ENCODE measurements around the gene TRAPPC12.

TRAPPC12 gene

DNA sequence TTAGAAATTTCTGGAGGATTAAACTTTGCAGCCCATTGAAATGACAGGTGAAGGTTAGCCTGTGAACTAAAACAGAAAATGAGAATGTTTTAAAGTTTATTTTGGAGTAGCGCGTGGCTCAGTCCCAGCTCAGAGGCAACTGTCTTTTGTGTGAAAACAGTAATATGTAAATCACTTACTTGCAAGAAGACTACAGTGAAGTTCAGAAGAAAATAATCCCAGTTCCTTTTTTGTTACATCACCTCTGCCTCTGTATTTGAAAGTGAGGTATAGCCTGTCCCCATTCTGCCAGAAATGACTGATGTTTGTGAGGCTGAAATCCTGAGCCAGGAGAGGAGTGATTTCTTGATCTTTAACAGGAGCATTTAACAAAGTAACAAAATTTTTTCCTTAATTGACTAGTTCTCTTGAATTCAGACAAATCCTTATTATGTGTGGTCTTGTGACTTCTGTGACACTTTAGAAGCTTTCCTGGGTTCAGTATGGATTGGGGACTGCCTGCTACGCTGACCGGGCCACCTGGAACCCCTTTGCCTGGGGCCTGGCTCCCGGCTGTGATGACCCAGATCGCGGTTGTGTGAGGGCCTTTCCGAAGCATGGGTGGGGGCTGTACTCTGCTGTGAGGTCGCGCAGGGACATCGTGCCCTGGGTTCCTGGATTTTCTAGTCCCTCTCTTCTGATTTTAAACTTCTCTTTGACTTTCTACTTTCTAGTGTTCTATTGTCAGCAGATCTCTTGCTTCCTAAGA lies 24.3 kb downstream of the TRAPPC12 start:
- Histone ChIP-seq H3K4me3 (no peak overlapping the region), H3K9me3 (no peaks in the 10 kb centered on the region), H3K9ac (no peak overlapping the region), H3K4me2 (no peak overlapping the region), H3K36me3 (peaks cover 82% of the 10 kb centered on the region), H3K4me1 (peaks cover 13% of the 10 kb centered on the region), H3K27ac (no peak overlapping the region), H3K27me3 (no peaks in the 10 kb centered on the region), H4K20me1 (peaks cover 16% of the 10 kb centered on the region; the same call in 1 of the 2 replicates)
- TF ChIP-seq Cebpa-rat (IDR thresholded peaks at IDR 0.05), result no peak

- H3K27ac ChIP-seq, result no peak overlapping the region
- H3K36me3 ChIP-seq, result peaks cover 82% of the 10 kb centered on the region
- H3K27me3 ChIP-seq, result no peaks in the 10 kb centered on the region
- peaks cover 16% of the 10 kb centered on the region; the same call in 1 of the 2 replicates for H4K20me1 ChIP-seq
- H3K4me2 ChIP-seq, result no peak overlapping the region
- H3K9ac ChIP-seq, result no peak overlapping the region
- H3K9me3 ChIP-seq, result no peaks in the 10 kb centered on the region
- no peak overlapping the region for H3K4me3 ChIP-seq
- TF ChIP-seq Cebpa-rat (IDR thresholded peaks at IDR 0.05), result no peak
- H3K4me1 ChIP-seq, result peaks cover 17% of the 10 kb centered on the region
Measured at GRCh38 chr2:3404349-3404894, 24.9 kb downstream of the TRAPPC12 start.

DNA sequence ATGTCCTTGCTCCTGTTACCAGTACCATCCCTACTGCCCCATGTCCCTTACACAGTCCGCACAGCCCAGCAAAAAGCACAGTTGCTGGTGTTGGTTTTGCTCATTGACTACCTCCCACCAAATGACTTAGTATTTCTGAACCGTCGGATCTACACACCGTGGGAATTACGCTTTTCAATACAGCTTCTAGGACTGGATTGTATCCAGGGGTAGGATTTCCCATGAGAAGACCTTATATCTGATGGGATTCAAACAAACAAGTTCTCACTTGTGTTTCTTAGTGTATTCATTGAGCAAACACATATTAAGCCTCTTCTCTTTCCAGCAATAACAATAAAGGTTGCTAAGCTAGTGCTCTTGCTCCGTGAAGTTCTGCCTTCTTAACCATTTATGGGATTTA lies 25.8 kb downstream of the TRAPPC12 start:
- no peak overlapping the region for H3K9ac ChIP-seq
- H3K9me3 ChIP-seq, result no peaks in the 10 kb centered on the region
- no peak overlapping the region for H3K4me2 ChIP-seq
- peaks cover 76% of the 10 kb centered on the region for H3K36me3 ChIP-seq
- H3K27me3 ChIP-seq, result no peaks in the 10 kb centered on the region
- H3K4me3 ChIP-seq, result no peak overlapping the region
- H3K4me1 ChIP-seq, result peaks cover 23% of the 10 kb centered on the region
- H3K27ac ChIP-seq, result no peak overlapping the region
- TF ChIP-seq Cebpa-rat (IDR thresholded peaks at IDR 0.05), result no peak
- H4K20me1 ChIP-seq, result peaks cover 10% of the 10 kb centered on the region; the same call in 1 of the 2 replicates

DNA sequence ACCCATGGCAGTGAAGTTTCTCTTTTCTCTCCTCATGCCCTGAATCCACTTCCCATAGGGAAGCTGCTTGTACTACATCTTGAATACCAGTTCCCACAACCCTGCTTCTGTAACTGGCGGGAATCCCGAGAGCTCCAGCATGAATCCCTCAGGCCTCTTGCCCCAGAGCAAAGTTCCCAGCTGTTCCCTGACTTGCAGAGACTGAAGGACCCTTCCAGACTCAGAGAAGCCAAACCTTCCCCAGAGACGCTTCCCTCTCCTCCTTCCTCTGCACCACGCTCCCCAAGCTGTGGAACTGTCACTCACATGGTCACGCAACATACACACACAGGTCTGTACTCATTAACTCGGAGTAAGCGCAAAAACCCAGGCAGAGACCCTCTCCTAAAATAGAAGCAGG lies 26.4 kb downstream of the TRAPPC12 start:
- no peak for TF ChIP-seq Cebpa-rat (IDR thresholded peaks at IDR 0.05)
- H3K27ac ChIP-seq, result no peak overlapping the region
- peaks cover 70% of the 10 kb centered on the region for H3K36me3 ChIP-seq

DNA sequence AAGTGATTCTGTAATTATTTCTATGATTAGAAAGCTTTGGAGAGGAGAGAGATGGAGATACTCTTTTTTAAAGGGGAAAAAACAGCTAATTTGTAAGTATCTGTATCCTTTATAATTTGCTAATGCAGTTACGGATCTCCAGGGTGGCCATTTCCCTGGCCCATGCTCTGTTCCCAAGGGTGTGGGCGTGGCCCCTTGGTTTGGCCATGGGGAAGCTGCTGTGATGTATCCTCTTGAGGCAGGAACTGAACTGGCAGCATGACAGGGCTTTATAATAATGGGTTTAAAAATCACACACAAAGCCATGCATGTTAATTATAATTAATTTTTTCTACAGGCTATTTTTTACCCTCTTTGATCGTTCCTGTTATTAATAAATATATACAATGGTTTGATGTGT lies 27.0 kb downstream of the TRAPPC12 start:
- Histone ChIP-seq H3K9me3 (no peaks in the 10 kb centered on the region), H3K36me3 (peaks cover 64% of the 10 kb centered on the region)
- TF ChIP-seq Cebpa-rat (IDR thresholded peaks at IDR 0.05), result no peak

More for the DNA sequence above, 26.4 kb downstream of the TRAPPC12 start:
- Histone ChIP-seq H3K9ac (no peak overlapping the region), H4K20me1 (peaks cover 5% of the 10 kb centered on the region; the same call in 1 of the 2 replicates), H3K4me3 (no peak overlapping the region), H3K9me3 (no peaks in the 10 kb centered on the region), H3K4me2 (no peak overlapping the region), H3K27me3 (no peaks in the 10 kb centered on the region), H3K4me1 (peaks cover 26% of the 10 kb centered on the region)

GRCh38 chr2:3408781-3409180 lies 29.3 kb downstream of the TRAPPC12 start:
- no peak for TF ChIP-seq Cebpa-rat (IDR thresholded peaks at IDR 0.05)
- Histone ChIP-seq H3K27ac (no peak overlapping the region), H3K4me2 (no peak overlapping the region), H3K4me1 (peaks cover 31% of the 10 kb centered on the region), H3K4me3 (no peak overlapping the region), H3K36me3 (peaks cover 51% of the 10 kb centered on the region), H3K9me3 (no peaks in the 10 kb centered on the region), H4K20me1 (no peaks in the 10 kb centered on the region), H3K9ac (no peak overlapping the region), H3K27me3 (no peaks in the 10 kb centered on the region)

More for the DNA sequence above, 27.0 kb downstream of the TRAPPC12 start:
- Histone ChIP-seq H3K4me3 (no peak overlapping the region), H3K4me1 (peaks cover 30% of the 10 kb centered on the region), H3K4me2 (no peak overlapping the region), H3K9ac (no peak overlapping the region), H3K27me3 (no peaks in the 10 kb centered on the region), H4K20me1 (no peaks in the 10 kb centered on the region), H3K27ac (no peak overlapping the region)

DNA sequence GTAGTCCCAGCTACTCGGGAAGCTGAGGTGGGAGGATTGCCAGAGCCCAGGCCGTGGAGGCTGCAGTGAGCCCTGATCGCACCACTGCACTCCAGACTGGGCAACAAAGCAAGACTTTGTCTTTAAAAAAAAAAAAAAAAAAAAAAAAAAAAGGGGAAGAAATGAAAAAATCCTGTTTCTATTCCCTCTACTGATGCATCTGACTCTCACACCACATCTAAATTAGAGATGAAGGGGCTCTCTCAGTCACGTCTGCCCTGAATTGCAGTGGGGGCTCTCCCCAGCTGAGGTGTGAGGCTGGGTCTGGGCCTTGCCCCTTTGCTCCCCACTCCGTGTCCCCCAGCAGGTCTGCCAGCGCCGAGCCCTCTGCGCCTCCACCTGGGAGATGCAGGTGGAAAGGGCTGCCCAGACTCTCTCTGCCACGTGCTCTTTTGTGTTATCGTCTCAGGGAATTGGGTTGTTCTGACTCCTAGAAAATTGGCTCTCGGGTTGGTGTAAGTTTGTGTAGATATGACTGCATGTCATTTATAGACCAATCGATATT lies 30.2 kb downstream of the TRAPPC12 start:
- Histone ChIP-seq H3K36me3 (peaks cover 44% of the 10 kb centered on the region), H3K27me3 (no peaks in the 10 kb centered on the region), H3K9ac (no peak overlapping the region), H3K9me3 (no peaks in the 10 kb centered on the region), H3K4me1 (peaks cover 40% of the 10 kb centered on the region), H3K27ac (peak overlapping the region; percentile 46; the same call in 1 of the 2 replicates), H4K20me1 (no peaks in the 10 kb centered on the region), H3K4me3 (no peak overlapping the region), H3K4me2 (no peak overlapping the region; the same call in 1 of the 2 replicates)
- TF ChIP-seq Cebpa-rat (IDR thresholded peaks at IDR 0.05), result no peak

DNA sequence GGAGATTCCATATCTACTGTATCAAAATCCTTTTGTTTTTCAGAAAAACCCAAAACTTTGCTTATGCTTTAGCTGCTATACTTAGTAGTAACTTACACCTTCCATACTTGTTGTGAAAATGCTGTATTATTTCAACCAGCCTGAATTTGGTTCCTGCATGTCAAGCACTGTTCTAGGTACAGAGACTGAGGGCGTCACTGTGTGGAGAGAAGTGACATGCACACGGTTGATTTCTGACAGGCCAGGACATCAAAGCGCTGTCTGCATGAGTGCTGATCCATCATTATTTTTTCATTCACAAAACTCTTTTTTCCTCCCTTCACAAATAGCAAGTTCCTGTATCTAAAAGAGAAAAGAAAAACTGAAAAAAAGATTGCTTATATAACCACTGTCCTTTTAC lies 31.6 kb downstream of the TRAPPC12 start:
- H3K27ac ChIP-seq, result no peak overlapping the region
- H4K20me1 ChIP-seq, result no peaks in the 10 kb centered on the region
- no peak for TF ChIP-seq Cebpa-rat (IDR thresholded peaks at IDR 0.05)
- H3K4me2 ChIP-seq, result no peak overlapping the region
- H3K9me3 ChIP-seq, result no peaks in the 10 kb centered on the region
- peaks cover 39% of the 10 kb centered on the region for H3K36me3 ChIP-seq
- no peak overlapping the region for H3K9ac ChIP-seq
- H3K4me3 ChIP-seq, result no peak overlapping the region
- H3K4me1 ChIP-seq, result peaks cover 44% of the 10 kb centered on the region
- H3K27me3 ChIP-seq, result no peaks in the 10 kb centered on the region

GRCh38 chr2:3413697-3414096 lies 34.2 kb downstream of the TRAPPC12 start:
- H3K27me3 ChIP-seq, result no peaks in the 10 kb centered on the region
- peaks cover 56% of the 10 kb centered on the region for H3K4me1 ChIP-seq
- H3K36me3 ChIP-seq, result peaks cover 32% of the 10 kb centered on the region
- H3K9ac ChIP-seq, result no peak overlapping the region
- TF ChIP-seq Cebpa-rat (IDR thresholded peaks at IDR 0.05), result no peak
- no peak overlapping the region for H3K4me3 ChIP-seq
- no peak overlapping the region; the same call in 1 of the 2 replicates for H3K27ac ChIP-seq
- H3K4me2 ChIP-seq, result peak overlapping the region; percentile 56
- no peaks in the 10 kb centered on the region for H3K9me3 ChIP-seq
- H4K20me1 ChIP-seq, result no peaks in the 10 kb centered on the region
